Measurements from ENCODE around the gene CAMK1.
A peak's percentile ranks its signal among the peaks of the same experiment; 100 is the strongest.

CAMK1 gene

DNA sequence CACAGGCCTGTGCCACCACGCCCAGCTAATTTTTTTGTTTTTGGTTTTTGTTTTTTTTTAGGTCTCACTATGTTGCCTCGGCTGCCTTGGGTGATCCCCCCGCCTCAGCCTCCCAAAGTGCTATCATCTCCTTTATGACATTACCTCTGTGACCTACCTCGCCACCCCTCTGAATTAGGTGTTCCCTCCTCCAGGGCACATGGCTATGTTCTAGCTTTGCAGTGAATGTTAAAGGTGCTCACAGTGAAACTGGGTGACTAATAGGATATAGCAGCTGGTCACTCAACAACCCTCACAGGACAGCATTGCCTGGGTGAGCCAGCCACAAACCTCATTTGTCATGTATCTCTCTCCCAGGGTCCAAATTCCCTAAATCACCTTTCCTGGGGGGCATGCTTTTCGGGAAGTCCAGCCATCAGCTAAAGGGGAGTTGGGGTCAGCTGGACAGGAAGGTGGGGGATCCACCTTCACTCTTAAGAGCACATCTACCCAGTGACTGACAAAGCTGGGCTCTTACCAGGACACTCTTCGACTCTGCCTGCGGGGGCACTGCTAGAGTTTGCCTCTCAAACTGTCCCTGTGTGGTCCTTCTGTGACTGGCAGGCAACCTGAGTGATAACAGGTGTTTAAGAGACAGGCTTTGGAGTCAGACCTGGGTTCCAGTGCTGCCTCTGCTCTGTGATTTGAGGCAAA is 38.7 kb upstream of the CAMK1 start:
- Histone ChIP-seq H3K36me3 (ENCODE audit: insufficient read depth, low read length) (peaks cover 64% of the 10 kb centered on the region), H4K20me1 (ENCODE audit: insufficient read depth, low read length) (no peaks in the 10 kb centered on the region), H3K27ac (ENCODE audit: low read depth, low read length, poor library complexity, severe bottlenecking) (peak overlapping the region; percentile 76)

DNA sequence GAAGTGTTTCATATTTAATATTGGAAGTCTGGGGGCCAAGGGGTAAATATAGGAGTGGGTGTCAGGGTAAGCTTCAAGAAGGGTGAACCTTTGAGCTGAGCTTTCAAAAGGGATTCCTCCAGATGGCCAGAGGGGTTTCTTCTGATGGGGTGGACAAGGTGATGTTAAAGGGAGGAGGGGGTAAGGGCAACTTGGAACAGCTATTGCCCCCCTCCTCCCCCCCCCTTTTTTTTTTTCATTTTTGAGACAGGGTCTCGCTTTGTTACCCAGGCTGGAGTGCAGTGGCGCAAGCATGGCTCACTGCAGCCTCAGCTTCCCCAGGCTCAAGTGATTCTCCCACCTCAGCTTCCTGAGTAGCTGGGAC is 38.2 kb upstream of the CAMK1 start:
- H3K4me1 ChIP-seq (ENCODE audit: insufficient read depth, low read length, severe bottlenecking), result peaks cover 21% of the 10 kb centered on the region
- no peaks in the 10 kb centered on the region for H3K9me3 ChIP-seq (ENCODE audit: low read length)
- TF ChIP-seq EZH2 (IDR thresholded peaks at IDR 0.05; ENCODE audit: borderline replicate concordance, low read length) (no peak), CTCF (IDR thresholded peaks at IDR 0.05; ENCODE audit: low read length) (no peak)
- H3F3A ChIP-seq (ENCODE audit: insufficient read depth, low read length), result peaks cover 4% of the 10 kb centered on the region; the same call in 1 of the 2 replicates
- H2AFZ ChIP-seq (ENCODE audit: low read length), result no peak overlapping the region
- no peak overlapping the region for H3K9ac ChIP-seq (ENCODE audit: low read length)
- H3K79me2 ChIP-seq (ENCODE audit: insufficient read depth, low read length), result no peaks in the 10 kb centered on the region
- no peak overlapping the region for H3K4me2 ChIP-seq (ENCODE audit: low read length)
- H3K27ac ChIP-seq (ENCODE audit: low read depth, low read length, poor library complexity, severe bottlenecking), result peak overlapping the region; percentile 76
- no peaks in the 10 kb centered on the region for H4K20me1 ChIP-seq (ENCODE audit: insufficient read depth, low read length)
- no peak overlapping the region for H3K4me3 ChIP-seq (ENCODE audit: low read depth, low read length, poor library complexity, severe bottlenecking)
- peaks cover 67% of the 10 kb centered on the region for H3K36me3 ChIP-seq (ENCODE audit: insufficient read depth, low read length)
- no peaks in the 10 kb centered on the region for H3K27me3 ChIP-seq (ENCODE audit: insufficient read depth, low read length)
- H3K9me2 ChIP-seq (ENCODE audit: low read depth, low read length), result no peaks in the 10 kb centered on the region

More for the DNA sequence above, 38.7 kb upstream of the CAMK1 start:
- Histone ChIP-seq H3K9me3 (ENCODE audit: low read length) (no peaks in the 10 kb centered on the region), H3K4me3 (ENCODE audit: low read depth, low read length, poor library complexity, severe bottlenecking) (no peak overlapping the region), H3K27me3 (ENCODE audit: insufficient read depth, low read length) (no peaks in the 10 kb centered on the region), H3K9ac (ENCODE audit: low read length) (no peak overlapping the region; the same call in 1 of the 2 replicates), H2AFZ (ENCODE audit: low read length) (no peak overlapping the region), H3K79me2 (ENCODE audit: insufficient read depth, low read length) (no peaks in the 10 kb centered on the region), H3K4me2 (ENCODE audit: low read length) (peak overlapping the region; percentile 79), H3K9me2 (ENCODE audit: low read depth, low read length) (no peaks in the 10 kb centered on the region), H3F3A (ENCODE audit: insufficient read depth, low read length) (peaks cover 4% of the 10 kb centered on the region; the same call in 1 of the 2 replicates), H3K4me1 (ENCODE audit: insufficient read depth, low read length, severe bottlenecking) (peaks cover 21% of the 10 kb centered on the region)
- TF ChIP-seq CTCF (IDR thresholded peaks at IDR 0.05; ENCODE audit: low read length) (peak; percentile 26; the same call in 1 of the 2 replicates), EZH2 (IDR thresholded peaks at IDR 0.05; ENCODE audit: borderline replicate concordance, low read length) (no peak)

DNA sequence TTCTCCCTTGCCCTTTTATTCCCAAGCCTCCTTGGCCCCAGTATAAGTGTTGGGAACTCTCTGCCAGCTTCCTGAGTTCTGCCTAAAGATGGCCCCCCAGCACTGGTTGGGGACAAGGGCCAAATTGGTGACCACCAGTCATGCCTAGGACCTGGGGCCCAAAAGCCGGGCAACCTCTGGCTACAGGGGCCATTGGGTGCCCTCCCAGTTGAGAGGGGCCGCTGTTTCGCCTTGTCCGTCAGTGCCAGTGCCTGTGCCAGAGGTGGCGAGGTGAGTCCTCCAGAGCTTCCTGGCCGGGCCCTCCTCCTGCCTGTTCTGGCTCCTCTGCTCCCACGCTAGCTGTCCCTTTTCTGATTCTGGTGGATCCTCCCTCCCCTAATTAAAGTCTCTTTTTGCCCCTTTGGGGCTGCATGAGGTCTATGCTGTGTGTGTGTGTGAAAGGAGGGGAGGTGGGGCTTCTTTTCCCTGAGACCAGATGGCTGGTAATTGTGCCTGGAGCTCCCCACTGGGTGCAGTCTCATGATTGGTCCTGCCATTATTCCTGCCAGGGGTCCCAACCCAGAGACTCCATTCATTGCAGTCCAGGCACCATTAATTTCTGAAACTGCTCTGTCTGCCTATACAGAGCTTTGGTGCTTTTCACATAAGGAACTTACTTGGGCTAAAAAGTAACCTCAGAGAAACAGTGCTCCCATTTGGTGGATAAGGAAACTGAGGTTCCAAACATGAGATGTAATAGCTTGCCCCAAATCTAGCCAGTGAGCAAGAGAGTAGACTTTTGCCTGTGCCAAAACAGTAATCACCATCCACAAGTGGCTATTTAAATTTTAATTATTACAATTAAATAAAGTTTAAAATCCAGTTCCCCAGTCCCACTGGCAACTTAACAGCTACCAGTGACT is 37.2 kb upstream of the CAMK1 start:
- no peak overlapping the region for H2AFZ ChIP-seq (ENCODE audit: low read length)
- H3K9me3 ChIP-seq (ENCODE audit: low read length), result no peaks in the 10 kb centered on the region
- H3K27ac ChIP-seq (ENCODE audit: low read depth, low read length, poor library complexity, severe bottlenecking), result no peak overlapping the region
- peaks cover 68% of the 10 kb centered on the region for H3K36me3 ChIP-seq (ENCODE audit: insufficient read depth, low read length)
- no peak overlapping the region for H3K4me2 ChIP-seq (ENCODE audit: low read length)
- TF ChIP-seq CTCF (IDR thresholded peaks at IDR 0.05; ENCODE audit: low read length) (no peak), EZH2 (IDR thresholded peaks at IDR 0.05; ENCODE audit: borderline replicate concordance, low read length) (no peak)
- H3K27me3 ChIP-seq (ENCODE audit: insufficient read depth, low read length), result no peaks in the 10 kb centered on the region
- no peaks in the 10 kb centered on the region for H4K20me1 ChIP-seq (ENCODE audit: insufficient read depth, low read length)
- no peak overlapping the region for H3K4me3 ChIP-seq (ENCODE audit: low read depth, low read length, poor library complexity, severe bottlenecking)
- H3K9ac ChIP-seq (ENCODE audit: low read length), result no peak overlapping the region
- peaks cover 21% of the 10 kb centered on the region for H3K4me1 ChIP-seq (ENCODE audit: insufficient read depth, low read length, severe bottlenecking)
- no peaks in the 10 kb centered on the region for H3K9me2 ChIP-seq (ENCODE audit: low read depth, low read length)
- H3K79me2 ChIP-seq (ENCODE audit: insufficient read depth, low read length), result no peaks in the 10 kb centered on the region
- H3F3A ChIP-seq (ENCODE audit: insufficient read depth, low read length), result peaks cover 4% of the 10 kb centered on the region; the same call in 1 of the 2 replicates
